Measurements from ENCODE around the gene NCBP2L. TPM values are rescaled to one million over a fixed set of nuclear protein-coding genes. Genes with fewer than 3 reads are reported as not detected.
A peak's percentile ranks its signal among the peaks of the same experiment; 100 is the strongest.

NCBP2L gene
- total RNA-seq = not detected

DNA sequence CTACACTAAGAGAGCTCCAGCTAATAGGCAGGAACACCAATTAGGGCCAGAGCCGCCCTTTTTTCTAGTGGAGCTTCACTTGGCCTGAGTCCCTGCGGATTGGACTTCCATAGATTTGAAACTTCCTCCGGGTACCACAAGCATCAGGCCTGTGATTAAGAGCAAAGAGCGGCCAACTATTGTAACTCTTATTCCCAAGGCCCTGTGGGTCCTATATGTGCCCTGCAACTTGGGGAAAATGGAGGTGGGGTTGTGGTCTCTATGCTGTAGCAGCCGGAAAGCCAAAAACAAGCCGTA lies at the start of gene NCBP2L:
Gene NCBP2L, plus strand, starts transcription at position 198 of the 297 bp plus-strand sequence. CDS start 16,488 bp downstream, outside the sequence.
- no peak within 1 kb of the TSS for H3K27ac Mint-ChIP-seq

DNA sequence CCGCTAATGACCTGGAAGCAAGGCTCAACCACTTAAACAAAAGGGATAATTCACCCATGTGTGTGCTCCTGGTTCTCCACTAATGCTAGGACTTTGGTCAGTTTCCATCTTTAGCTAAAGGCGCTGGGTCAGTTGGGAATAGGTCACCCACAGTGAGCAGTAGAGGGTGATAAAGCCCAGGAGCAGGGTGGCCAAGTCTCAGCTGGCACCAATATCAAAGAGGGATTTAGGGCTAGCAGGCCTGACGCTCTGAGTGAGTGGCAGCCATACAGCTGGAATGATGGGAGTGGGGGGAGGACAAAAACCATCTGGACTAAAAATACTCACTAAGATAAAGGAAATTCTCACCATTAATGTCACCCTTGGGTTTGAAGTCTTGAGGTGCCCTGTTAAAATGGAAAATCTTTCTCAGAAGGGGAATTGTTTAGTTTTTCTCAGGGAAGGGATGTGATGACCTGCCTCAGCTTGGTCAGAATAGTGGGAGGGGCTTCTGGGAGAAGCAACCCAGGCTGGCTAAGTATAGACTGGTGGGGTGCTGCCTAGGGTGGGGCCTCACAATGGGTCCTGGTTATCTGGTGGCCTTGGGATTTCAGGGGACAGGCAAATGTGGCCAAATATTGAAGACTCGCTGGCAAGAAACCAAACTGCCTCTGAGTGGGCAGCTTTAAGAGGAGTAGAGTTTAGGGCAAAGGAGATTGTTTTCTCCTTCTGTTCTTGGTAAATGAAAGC lies 49.0 kb upstream of the NCBP2L start:
- POLR2A ChIA-PET = interaction anchor here (1.3 kb wide), 1 partner anchor 12 kb away, joined by 4 read pairs; no protein-coding TSS in a partner anchor
- no peaks in the 10 kb centered on the region for H3K36me3 Mint-ChIP-seq (ENCODE audit: low read depth)
- H3K4me1 Mint-ChIP-seq = no peaks in the 10 kb centered on the region
- no peaks in the 10 kb centered on the region for H3K27me3 Mint-ChIP-seq
- DNase-seq = no peak
- CTCF ChIA-PET = no interaction called here
- H3K4me3 Mint-ChIP-seq = no peak overlapping the region
- no peaks in the 10 kb centered on the region for H3K9me3 Mint-ChIP-seq
- no peak overlapping the region for H3K27ac Mint-ChIP-seq

More for the DNA sequence above, at the start of gene NCBP2L:
- no peak for DNase-seq
- peaks cover 6% of the 10 kb centered on the region for H3K27me3 Mint-ChIP-seq
- ChIA-PET POLR2A (interaction anchor here (0.8 to 3.7 kb wide), 6 partner anchors 36 to 121 kb away, joined by 3 to 27 read pairs (median 7); no protein-coding TSS in a partner anchor), CTCF (interaction anchor here (0.6 to 6.6 kb wide), 21 partner anchors 16 to 883 kb away, joined by 3 to 134 read pairs (median 4); partner anchors contain the start of genes MID2 and PRPS1)
- H3K4me1 Mint-ChIP-seq = peaks cover 13% of the 10 kb centered on the region
- no peaks in the 10 kb centered on the region for H3K9me3 Mint-ChIP-seq
- no peaks in the 10 kb centered on the region for H3K36me3 Mint-ChIP-seq (ENCODE audit: low read depth)
- H3K4me3 Mint-ChIP-seq = peak within 1 kb of the TSS; percentile 81

DNA sequence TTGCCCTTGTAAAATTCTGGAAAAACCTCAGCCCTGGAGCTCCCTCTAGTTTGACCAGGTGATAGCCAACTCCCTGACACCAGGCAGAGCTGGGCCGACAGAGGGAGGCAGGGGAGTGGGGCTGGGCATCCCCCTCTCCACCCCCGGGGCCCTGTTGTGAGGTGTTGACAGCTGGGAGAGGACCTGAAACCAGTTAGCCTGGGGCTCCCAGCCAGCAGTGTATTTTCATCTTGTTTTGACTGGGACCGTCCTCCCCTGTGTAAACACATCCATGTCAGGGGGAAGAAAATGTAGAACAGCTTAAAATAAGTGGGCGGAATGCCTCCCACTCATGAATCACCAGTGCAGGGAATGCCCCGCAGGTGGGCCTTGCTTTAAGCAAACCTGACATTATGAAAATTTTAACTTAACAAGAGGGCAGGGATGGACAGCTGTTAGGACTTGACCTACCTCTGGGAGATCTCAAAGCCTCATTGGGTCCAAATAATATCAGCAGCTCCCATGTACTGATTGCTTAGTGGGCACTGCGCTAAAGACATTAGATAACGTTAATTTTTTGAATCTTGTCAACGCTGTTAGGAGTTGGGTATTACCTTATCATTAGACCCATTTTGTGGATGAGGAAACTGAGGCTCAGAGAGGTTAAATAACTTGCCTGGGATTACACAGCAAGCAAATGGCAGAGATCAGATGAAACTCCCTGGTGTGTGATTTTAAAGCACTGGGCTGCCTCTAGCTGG lies 47.8 kb upstream of the NCBP2L start:
- Mint-ChIP-seq H3K36me3 (ENCODE audit: low read depth) (no peaks in the 10 kb centered on the region), H3K9me3 (no peaks in the 10 kb centered on the region), H3K4me1 (no peaks in the 10 kb centered on the region), H3K27me3 (no peaks in the 10 kb centered on the region), H3K4me3 (no peak overlapping the region), H3K27ac (no peak overlapping the region)
- CTCF ChIA-PET = interaction anchor here (0.7 kb wide), 1 partner anchor 101 kb away, joined by 3 read pairs; the partner anchor contains the start of gene PRPS1
- no peak for DNase-seq
- POLR2A ChIA-PET = interaction anchor here (1.3 kb wide), 1 partner anchor 13 kb away, joined by 4 read pairs; no protein-coding TSS in a partner anchor

DNA sequence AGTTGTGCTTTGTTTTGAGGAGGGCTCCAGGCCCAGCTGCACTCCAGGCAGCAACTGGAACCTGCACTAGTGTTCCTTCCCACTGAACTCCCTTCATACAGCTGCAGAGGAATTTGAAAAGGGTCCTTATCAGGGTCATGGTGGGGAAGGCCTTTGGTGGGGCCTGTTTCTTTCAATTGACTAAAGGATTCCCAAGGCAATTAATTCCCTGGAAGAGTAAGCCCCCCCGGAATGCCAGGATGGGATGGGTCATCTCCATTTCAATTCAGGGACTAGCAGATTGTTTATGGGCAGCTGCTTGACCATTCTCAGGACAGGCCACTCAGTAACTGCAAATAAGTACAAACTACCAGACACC lies 47.3 kb upstream of the NCBP2L start:
- ChIA-PET CTCF (no interaction called here), POLR2A (interaction anchor here (1.3 kb wide), 1 partner anchor 13 kb away, joined by 4 read pairs; no protein-coding TSS in a partner anchor)
- H3K9me3 Mint-ChIP-seq = no peaks in the 10 kb centered on the region
- no peak overlapping the region for H3K27ac Mint-ChIP-seq
- H3K36me3 Mint-ChIP-seq (ENCODE audit: low read depth) = no peaks in the 10 kb centered on the region
- H3K4me1 Mint-ChIP-seq = no peaks in the 10 kb centered on the region
- no peak for DNase-seq
- no peaks in the 10 kb centered on the region for H3K27me3 Mint-ChIP-seq
- no peak overlapping the region for H3K4me3 Mint-ChIP-seq

DNA sequence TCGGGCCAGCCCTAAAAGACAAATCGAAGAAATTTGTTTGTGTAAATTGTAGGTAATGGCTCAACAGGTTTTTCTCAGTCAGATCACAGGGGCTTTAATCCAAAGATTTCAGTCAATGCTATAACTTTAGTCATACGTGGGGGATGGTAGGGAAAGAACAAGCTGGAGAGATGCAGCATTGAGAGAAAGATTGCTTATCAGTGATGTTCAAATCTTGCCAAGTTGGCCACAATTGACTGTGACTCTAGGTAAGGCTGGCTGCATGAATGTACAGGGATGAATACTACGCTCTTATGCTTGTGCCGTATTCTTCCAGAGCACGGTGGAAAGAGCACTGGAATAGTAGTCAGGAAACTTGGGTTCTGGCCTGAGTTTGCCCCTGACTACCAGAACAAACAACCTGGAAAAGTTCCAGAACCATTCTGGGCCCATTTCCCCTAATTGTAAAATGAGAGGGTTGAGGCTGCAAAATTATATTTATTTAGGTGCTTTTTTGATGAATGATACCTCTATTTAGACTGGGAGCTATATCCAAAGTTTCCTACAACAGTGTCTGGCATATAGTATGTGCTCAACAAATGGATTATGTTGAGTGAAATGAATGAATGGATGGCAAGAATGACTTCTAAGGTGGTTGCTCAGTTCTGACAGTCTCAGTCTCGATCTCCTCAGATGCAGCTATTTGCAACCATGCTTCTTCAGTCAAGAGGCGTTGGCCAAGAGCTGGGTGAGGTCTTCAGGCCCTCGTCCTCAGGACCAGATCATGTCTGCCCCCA lies 46.4 kb upstream of the NCBP2L start:
- Mint-ChIP-seq H3K9me3 (no peaks in the 10 kb centered on the region), H3K4me1 (no peaks in the 10 kb centered on the region), H3K4me3 (no peak overlapping the region), H3K27ac (no peak overlapping the region), H3K36me3 (ENCODE audit: low read depth) (no peaks in the 10 kb centered on the region), H3K27me3 (no peaks in the 10 kb centered on the region)
- ChIA-PET CTCF (interaction anchor here (1.3 kb wide), 1 partner anchor 58 kb away, joined by 5 read pairs; no protein-coding TSS in a partner anchor), POLR2A (interaction anchor here (0.9 kb wide), 1 partner anchor 11 kb away, joined by 3 read pairs; no protein-coding TSS in a partner anchor)
- DNase-seq = no peak

DNA sequence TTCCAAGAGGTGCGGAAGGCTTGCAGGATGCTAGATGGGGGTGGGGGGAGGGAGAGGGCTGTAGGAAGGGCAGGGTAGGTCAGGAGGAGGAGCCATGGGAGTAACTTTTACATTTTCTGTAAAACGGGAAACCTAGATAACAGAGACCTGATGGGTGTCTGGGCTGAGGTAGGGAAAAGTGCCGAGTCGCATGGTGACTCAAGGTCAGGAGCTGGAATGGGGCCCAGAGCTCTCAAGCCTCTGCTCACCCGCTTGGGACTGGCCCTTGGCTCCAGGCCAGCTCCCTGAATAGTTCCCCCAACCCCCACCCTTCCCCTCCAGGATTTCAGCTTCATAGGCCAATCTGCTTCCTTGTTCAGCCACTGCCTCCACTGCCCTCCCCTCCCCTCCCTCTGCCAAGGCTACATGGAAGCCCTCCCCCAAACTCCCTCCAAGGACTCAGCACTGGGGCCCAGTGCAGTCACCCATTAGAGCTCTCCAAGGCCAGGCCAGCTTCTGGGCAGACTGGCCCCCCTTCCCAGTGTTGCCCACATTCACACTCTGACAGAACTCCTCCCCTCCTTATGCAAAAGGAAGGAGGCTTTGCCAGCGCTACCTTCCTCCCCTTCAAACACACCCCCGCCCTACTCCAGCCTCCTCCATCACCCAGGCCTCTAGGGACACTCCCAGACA lies 45.6 kb upstream of the NCBP2L start:
- no peak for DNase-seq
- H3K4me1 Mint-ChIP-seq = no peaks in the 10 kb centered on the region
- CTCF ChIA-PET = interaction anchor here (1.3 kb wide), 1 partner anchor 59 kb away, joined by 5 read pairs; no protein-coding TSS in a partner anchor
- H3K27me3 Mint-ChIP-seq = no peaks in the 10 kb centered on the region
- H3K36me3 Mint-ChIP-seq (ENCODE audit: low read depth) = no peaks in the 10 kb centered on the region
- no peaks in the 10 kb centered on the region for H3K9me3 Mint-ChIP-seq
- H3K4me3 Mint-ChIP-seq = no peak overlapping the region
- H3K27ac Mint-ChIP-seq = no peak overlapping the region
- POLR2A ChIA-PET = interaction anchor here (0.9 kb wide), 1 partner anchor 10 kb away, joined by 3 read pairs; no protein-coding TSS in a partner anchor

DNA sequence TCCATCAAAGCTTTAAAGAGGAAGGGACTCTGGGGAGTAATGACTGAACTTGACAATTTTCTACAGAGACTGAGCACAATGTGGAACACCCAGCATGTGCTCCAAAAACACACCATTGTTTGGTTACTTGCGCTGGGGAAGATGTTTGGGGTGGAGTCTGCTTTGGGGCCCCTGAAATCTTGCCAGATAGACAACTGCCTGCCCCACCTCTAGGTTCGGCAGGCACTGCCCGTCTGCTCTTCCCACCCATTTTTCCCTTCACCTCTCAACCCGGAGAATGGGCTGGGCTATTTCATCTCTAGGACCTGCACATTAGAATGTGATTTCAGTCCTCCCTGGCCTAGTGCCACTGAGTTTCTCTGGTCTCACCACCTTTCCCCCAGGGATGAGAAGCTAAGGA lies 43.8 kb upstream of the NCBP2L start:
- no peak for DNase-seq
- Mint-ChIP-seq H3K27ac (no peak overlapping the region), H3K27me3 (no peaks in the 10 kb centered on the region), H3K4me3 (no peak overlapping the region), H3K4me1 (no peaks in the 10 kb centered on the region), H3K36me3 (ENCODE audit: low read depth) (no peaks in the 10 kb centered on the region), H3K9me3 (no peaks in the 10 kb centered on the region)
- ChIA-PET CTCF (no interaction called here), POLR2A (no interaction called here)

DNA sequence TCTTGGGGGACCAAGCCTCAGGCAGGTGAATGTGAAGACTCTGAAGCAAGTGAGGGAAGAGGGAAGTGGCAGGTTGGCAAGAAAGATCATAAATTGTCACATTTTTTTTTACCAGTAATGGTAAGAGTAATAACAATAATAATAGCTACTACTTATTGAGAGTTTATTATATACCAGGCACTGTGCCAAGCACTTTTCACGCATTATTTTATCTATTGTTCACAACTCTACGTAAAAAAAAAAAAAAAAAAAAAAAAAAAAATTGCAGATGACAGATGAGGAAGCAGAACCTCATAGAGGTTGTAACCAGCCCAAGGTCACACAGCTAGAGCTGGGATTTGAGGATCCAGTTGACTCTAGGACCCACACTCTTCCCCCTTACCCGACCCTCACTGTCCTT lies 42.9 kb upstream of the NCBP2L start:
- H3K27ac Mint-ChIP-seq = no peak overlapping the region
- no peaks in the 10 kb centered on the region for H3K9me3 Mint-ChIP-seq
- no peak overlapping the region for H3K4me3 Mint-ChIP-seq
- ChIA-PET CTCF (no interaction called here), POLR2A (no interaction called here)
- no peaks in the 10 kb centered on the region for H3K36me3 Mint-ChIP-seq (ENCODE audit: low read depth)
- DNase-seq = no peak
- no peaks in the 10 kb centered on the region for H3K27me3 Mint-ChIP-seq
- H3K4me1 Mint-ChIP-seq = no peaks in the 10 kb centered on the region

DNA sequence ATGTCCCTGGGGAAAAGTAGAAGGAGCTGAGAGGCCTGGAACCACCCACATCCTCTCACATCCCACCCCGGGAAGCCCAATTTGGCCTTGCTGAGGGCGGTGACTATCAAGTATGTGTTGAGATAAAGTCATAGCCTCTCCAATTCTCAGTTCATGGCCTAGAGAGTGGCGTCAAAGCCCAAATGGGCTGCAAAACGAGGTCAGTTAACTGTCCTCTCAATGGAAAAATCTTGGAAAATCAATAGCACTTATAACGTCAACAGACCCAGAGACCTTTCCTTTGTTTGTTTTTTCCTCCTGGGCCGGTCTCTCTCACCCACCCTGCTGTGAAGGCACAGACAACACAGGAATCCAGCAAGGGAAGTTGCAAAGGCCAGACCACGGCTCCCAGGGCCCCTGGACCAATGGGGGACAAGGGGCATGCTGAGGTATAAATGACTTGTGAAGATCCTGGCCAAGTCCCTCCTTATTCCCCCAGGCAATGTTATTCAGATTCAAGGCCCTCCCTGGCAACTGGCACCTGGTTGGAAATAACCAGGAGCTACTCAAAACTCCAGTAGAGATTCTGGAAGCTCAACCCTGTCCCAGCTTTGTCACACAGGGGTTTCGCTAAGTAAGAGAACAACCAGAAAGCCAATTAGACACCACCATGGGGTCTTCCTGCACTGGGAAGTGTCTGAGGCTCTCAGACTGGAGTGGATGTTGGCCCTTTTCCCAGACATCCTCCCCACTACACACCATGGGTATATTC lies 40.6 kb upstream of the NCBP2L start:
- Mint-ChIP-seq H3K4me1 (peaks cover 8% of the 10 kb centered on the region), H3K4me3 (no peak overlapping the region), H3K27ac (no peak overlapping the region), H3K9me3 (no peaks in the 10 kb centered on the region), H3K36me3 (ENCODE audit: low read depth) (peaks cover under 1% of the 10 kb centered on the region), H3K27me3 (no peaks in the 10 kb centered on the region)
- CTCF ChIA-PET = no interaction called here
- POLR2A ChIA-PET = no interaction called here
- DNase-seq = no peak

DNA sequence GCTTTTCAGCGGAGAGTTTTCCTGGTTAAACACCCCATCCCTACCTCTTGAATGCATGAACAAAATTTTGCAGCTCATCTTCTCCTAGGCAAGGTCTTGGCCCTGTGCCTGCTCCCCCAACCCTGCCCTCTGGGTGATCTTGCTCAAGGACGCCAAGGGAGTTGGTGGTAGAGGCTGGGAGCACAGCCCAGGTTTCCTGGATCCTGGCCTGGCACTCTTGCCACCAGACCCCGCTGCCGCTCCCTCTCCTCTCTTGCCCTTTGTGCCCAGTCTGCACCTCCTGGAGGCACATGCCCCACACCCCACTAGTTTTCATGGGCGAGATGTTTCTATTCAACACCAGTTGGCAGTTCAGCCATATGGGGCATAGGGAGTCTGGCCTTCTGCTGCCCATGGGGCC lies 39.3 kb upstream of the NCBP2L start:
- no peak overlapping the region for H3K4me3 Mint-ChIP-seq
- POLR2A ChIA-PET = interaction anchor here (0.7 kb wide), 1 partner anchor 65 kb away, joined by 3 read pairs; no protein-coding TSS in a partner anchor
- no peaks in the 10 kb centered on the region for H3K9me3 Mint-ChIP-seq
- peaks cover 3% of the 10 kb centered on the region for H3K36me3 Mint-ChIP-seq (ENCODE audit: low read depth)
- CTCF ChIA-PET = interaction anchor here (1.0 kb wide), 1 partner anchor 66 kb away, joined by 5 read pairs; no protein-coding TSS in a partner anchor
- DNase-seq = no peak
- H3K27me3 Mint-ChIP-seq = no peaks in the 10 kb centered on the region
- H3K4me1 Mint-ChIP-seq = peaks cover 16% of the 10 kb centered on the region
- H3K27ac Mint-ChIP-seq = no peak overlapping the region

DNA sequence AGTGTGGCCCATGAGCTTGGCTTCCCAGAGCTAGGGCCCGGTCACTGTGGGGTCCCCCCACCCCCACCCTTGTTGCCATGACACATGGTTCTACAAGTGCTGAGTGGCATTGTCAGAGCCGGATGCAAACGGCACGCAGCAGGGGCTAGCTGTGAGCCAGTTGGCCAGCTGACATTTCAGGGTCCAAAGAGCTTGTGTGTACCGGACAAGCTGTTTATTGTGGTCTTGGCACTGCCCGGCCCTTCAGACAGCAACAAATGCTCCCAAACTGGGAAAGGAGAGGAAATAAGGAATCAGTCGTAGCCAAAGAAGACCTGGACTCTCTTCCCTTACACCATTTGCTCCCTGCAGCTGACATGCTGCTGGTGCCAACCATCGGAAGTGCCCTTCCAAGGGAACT lies 38.8 kb upstream of the NCBP2L start:
- POLR2A ChIA-PET = interaction anchor here (0.7 to 4.5 kb wide), 2 partner anchors 22 to 65 kb away, joined by 3 to 36 read pairs; no protein-coding TSS in a partner anchor

DNA sequence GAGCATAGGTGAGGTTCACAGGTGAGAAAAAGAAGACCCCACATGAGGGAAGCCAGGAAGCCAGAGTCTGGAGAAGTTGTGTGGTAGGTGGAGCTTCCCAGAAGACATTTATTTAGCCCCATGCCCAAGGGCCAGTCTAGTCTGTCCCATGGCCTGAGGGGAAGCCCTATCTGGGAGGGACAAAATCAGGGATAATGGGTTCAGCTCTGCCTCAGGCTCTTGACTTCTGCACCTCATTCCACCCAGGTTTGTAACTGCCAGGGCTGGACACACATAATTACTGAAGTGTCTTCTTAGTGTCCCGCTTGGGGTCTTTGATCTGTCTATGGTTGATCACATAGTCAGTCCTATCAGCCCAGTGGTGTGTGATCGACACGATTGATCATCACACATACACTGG lies 38.0 kb upstream of the NCBP2L start:
- POLR2A ChIA-PET = interaction anchor here (1.2 to 4.5 kb wide), 2 partner anchors 23 to 111 kb away, joined by 3 to 36 read pairs; partner anchors contain the start of gene PRPS1

More for the DNA sequence above, 38.8 kb upstream of the NCBP2L start:
- peaks cover 16% of the 10 kb centered on the region for H3K4me1 Mint-ChIP-seq
- no peak overlapping the region for H3K4me3 Mint-ChIP-seq
- no peaks in the 10 kb centered on the region for H3K9me3 Mint-ChIP-seq
- DNase-seq = no peak
- no peak overlapping the region for H3K27ac Mint-ChIP-seq
- CTCF ChIA-PET = interaction anchor here (0.6 to 1.0 kb wide), 2 partner anchors 66 to 335 kb away, joined by 3 to 5 read pairs; no protein-coding TSS in a partner anchor
- H3K27me3 Mint-ChIP-seq = no peaks in the 10 kb centered on the region
- peaks cover 3% of the 10 kb centered on the region for H3K36me3 Mint-ChIP-seq (ENCODE audit: low read depth)

More for the DNA sequence above, 38.0 kb upstream of the NCBP2L start:
- CTCF ChIA-PET = no interaction called here
- Mint-ChIP-seq H3K4me3 (no peak overlapping the region), H3K27me3 (no peaks in the 10 kb centered on the region), H3K36me3 (ENCODE audit: low read depth) (peaks cover 3% of the 10 kb centered on the region), H3K4me1 (peaks cover 16% of the 10 kb centered on the region), H3K9me3 (no peaks in the 10 kb centered on the region), H3K27ac (no peak overlapping the region)
- DNase-seq = no peak
